Choroid plexus epithelial cell (primary cell): ENCODE data around the gene TMPRSS4.

ENCODE experiments used
- DNase-seq: peaks from one replicate; pipeline ENCODE4 v3.0.0-alpha.2; 2010; ENCODE audit warnings: low read depth
- H3K4me3 ChIP-seq: 2 replicates; pipeline ENCODE4 v1.5.1; 2011; ENCODE audit warnings: low read depth, mild to moderate bottlenecking, control low read depth, low read length, moderate library complexity
- CTCF ChIP-seq: conservative IDR thresholded peaks from 2 replicates; pipeline ENCODE4 v1.5.1; 2011; ENCODE audit warnings: low read depth, mild to moderate bottlenecking, control low read depth, inconsistent platforms, low read length, moderate library complexity

Gene TMPRSS4

DNA sequence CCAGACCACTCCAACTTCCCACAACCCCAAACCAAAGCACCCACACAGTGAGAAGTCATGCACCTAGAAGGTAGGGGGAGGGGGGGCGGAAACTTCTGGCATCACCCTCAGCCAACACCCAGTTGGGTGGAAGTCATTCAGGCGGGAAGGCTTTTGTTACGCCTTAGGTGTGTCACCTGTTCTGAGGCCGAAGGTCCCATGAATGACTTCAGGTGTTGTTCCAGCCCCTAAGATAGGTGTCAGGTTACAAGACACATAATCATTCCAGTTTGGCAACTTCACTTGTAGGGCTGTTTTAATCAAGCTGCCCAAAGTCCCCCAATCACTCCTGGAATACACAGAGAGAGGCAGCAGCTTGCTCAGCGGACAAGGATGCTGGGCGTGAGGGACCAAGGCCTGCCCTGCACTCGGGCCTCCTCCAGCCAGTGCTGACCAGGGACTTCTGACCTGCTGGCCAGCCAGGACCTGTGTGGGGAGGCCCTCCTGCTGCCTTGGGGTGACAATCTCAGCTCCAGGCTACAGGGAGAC, at the start of gene TMPRSS4:
TMPRSS4 (plus strand) TSS at position 325 of the 528 bp plus-strand sequence. CDS start 225 bp downstream, outside the sequence.
- H3K4me3 ChIP-seq, result no peak within 1 kb of the TSS
- TF ChIP-seq CTCF, result no peak
- no peak for DNase-seq

GRCh38 chr11:118027694-118028093, 49.2 kb upstream of the TMPRSS4 start:
- H3K4me3 ChIP-seq, result no peak overlapping the region
- DNase-seq, result no peak
- no peak for TF ChIP-seq CTCF

GRCh38 chr11:118028626-118029025, 48.3 kb upstream of the TMPRSS4 start:
- no peak for DNase-seq
- no peak overlapping the region for H3K4me3 ChIP-seq
- TF ChIP-seq CTCF, result no peak

DNA sequence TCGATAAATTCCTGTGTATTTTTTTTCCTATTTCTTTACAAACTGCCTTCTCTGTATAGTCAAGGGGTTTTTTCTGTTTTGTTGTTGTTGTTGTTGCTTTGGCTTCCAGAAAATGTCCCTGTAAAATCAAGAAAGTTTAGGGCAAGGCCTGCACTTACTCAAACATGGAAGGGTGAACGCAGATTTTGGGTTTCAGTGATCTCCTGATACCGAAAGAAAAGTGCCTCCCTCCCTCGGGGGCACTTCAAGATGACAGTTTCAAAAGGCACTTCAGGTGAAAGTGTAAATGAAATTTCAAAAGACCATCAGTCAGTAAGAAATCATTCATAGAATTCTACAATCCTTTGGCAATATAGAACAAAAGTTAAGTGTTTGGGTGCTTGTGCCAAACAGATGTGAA, 43.4 kb upstream of the TMPRSS4 start:
- H3K4me3 ChIP-seq, result no peak overlapping the region
- TF ChIP-seq CTCF, result no peak
- DNase-seq, result no peak

DNA sequence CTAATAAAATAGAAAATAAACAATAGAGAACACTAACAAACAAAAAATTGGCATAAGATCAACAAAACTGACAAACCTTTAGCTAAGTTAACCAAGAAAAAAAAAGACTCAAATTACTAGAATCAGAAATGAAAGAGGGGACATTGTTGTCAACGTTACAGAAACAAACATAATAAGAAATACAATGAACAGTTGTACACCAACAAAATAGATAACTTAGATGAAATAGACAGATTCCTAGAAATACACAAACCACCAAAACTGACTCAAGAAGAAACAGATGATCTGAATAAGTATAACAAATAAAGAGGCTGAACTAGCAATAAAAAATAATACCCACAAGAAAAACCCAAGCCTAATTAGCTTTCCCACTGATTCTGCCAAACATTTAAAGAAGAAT, 34.7 kb upstream of the TMPRSS4 start:
- TF ChIP-seq CTCF, result no peak
- DNase-seq, result no peak
- no peak overlapping the region for H3K4me3 ChIP-seq

- DNase-seq, result no peak
- no peak for TF ChIP-seq CTCF
- H3K4me3 ChIP-seq, result no peak overlapping the region
Measured at GRCh38 chr11:118042796-118043195, 34.1 kb upstream of the TMPRSS4 start.

GRCh38 chr11:118045191-118045590, 31.7 kb upstream of the TMPRSS4 start:
- TF ChIP-seq CTCF, result no peak
- H3K4me3 ChIP-seq, result no peak overlapping the region
- no peak for DNase-seq
